NCI-H345 treated with DMSO at 0.1 percent for 48 hours (cell line): ENCODE data around the gene CACNA1D.

Source experiments
- DNase-seq: peaks from one replicate; lab custom pipeline; 2025; ENCODE audit not compliant: unreplicated experiment; lab: John Stamatoyannopoulos, UW

CACNA1D gene

GRCh38 chr3:53525765-53526703 is 31.6 kb downstream of the CACNA1D start:
- no peak for DNase-seq

GRCh38 chr3:53526704-53527055 is 32.3 kb downstream of the CACNA1D start:
- no peak for DNase-seq

GRCh38 chr3:53530205-53530604 is 35.8 kb downstream of the CACNA1D start:
- DNase-seq, result no peak

GRCh38 chr3:53531749-53532148 is 37.3 kb downstream of the CACNA1D start:
- peak; percentile 5 for DNase-seq

- no peak for DNase-seq
Measured at GRCh38 chr3:53533472-53533871, 39.1 kb downstream of the CACNA1D start.

GRCh38 chr3:53534216-53534615 is 39.8 kb downstream of the CACNA1D start:
- no peak for DNase-seq

GRCh38 chr3:53534676-53535400 is 40.4 kb downstream of the CACNA1D start:
- DNase-seq, result no peak

- DNase-seq, result no peak
Measured at GRCh38 chr3:53536282-53536681, 41.9 kb downstream of the CACNA1D start.

- no peak for DNase-seq
Measured at GRCh38 chr3:53544357-53544756, 49.9 kb downstream of the CACNA1D start.

GRCh38 chr3:53545310-53545995 is 51.0 kb downstream of the CACNA1D start:
- DNase-seq, result no peak

GRCh38 chr3:53545996-53546359 is 51.6 kb downstream of the CACNA1D start:
- DNase-seq, result no peak

GRCh38 chr3:53547327-53547726 is 52.9 kb downstream of the CACNA1D start:
- no peak for DNase-seq

- no peak for DNase-seq
Measured at GRCh38 chr3:53550005-53550620, 55.7 kb downstream of the CACNA1D start.

GRCh38 chr3:53551324-53551723 is 56.9 kb downstream of the CACNA1D start:
- DNase-seq, result no peak

GRCh38 chr3:53552730-53553129 is 58.3 kb downstream of the CACNA1D start:
- DNase-seq, result no peak

GRCh38 chr3:53553200-53553599 is 58.8 kb downstream of the CACNA1D start:
- no peak for DNase-seq

GRCh38 chr3:53554559-53555067 is 60.2 kb downstream of the CACNA1D start:
- DNase-seq, result no peak

GRCh38 chr3:53555068-53555588 is 60.7 kb downstream of the CACNA1D start:
- DNase-seq, result no peak

GRCh38 chr3:53566461-53567145 is 72.2 kb downstream of the CACNA1D start:
- no peak for DNase-seq

GRCh38 chr3:53570081-53570480 is 75.7 kb downstream of the CACNA1D start:
- no peak for DNase-seq
